CD4-positive, CD25-positive, alpha-beta regulatory T cell (primary cell): ENCODE data around the gene MORC2. TPM values are rescaled to one million over a fixed set of nuclear protein-coding genes. Genes with fewer than 3 reads are reported as not detected.

Source experiments
- ATAC-seq, 2 donors: fragments of 150-1000 bp; cut with Tn5 transposase; one replicate each; pipeline ENCODE4 v1.10.0; 2021; ENCODE audit warnings: low read depth in 2 of 2, moderate number of reproducible peaks in 2 of 2, moderate library complexity in 1 of 2
- DNase-seq, 3 donors: peaks; one replicate each; pipeline versions ENCODE4 v3.0.0 to v3.0.0-alpha.2; 2012 to 2022; ENCODE audit warnings: mixed read lengths in 1 of 3
- H3K27ac ChIP-seq: one replicate; pipeline ENCODE4 v1.7.0; 2013; ENCODE audit warnings: mild to moderate bottlenecking, low read length; ENCODE audit not compliant: insufficient read depth, poor library complexity, severe bottlenecking
- H3K27me3 ChIP-seq: one replicate; pipeline ENCODE4 v1.7.0; 2013; ENCODE audit warnings: low read length; ENCODE audit not compliant: control insufficient read depth, insufficient read depth
- H3K36me3 ChIP-seq: one replicate; pipeline ENCODE4 v1.7.0; 2013; ENCODE audit warnings: mild to moderate bottlenecking, low read length, moderate library complexity; ENCODE audit not compliant: control insufficient read depth, insufficient read depth
- H3K4me1 ChIP-seq: 2 replicates; pipeline ENCODE4 v1.7.0; 2013; ENCODE audit warnings: mild to moderate bottlenecking, low read length; ENCODE audit not compliant: insufficient read depth, control insufficient read depth, poor library complexity, severe bottlenecking
- H3K4me3 ChIP-seq: one replicate; pipeline ENCODE4 v1.7.0; 2013; ENCODE audit warnings: low read depth, mild to moderate bottlenecking, low read length, moderate library complexity
- H3K9me3 ChIP-seq, 2 experiments: 1 replicate in 1 of 2; 2 replicates in 1 of 2; pipeline ENCODE4 v1.7.0; 2013; ENCODE audit warnings: low read length in 2 of 2, mild to moderate bottlenecking in 1 of 2, moderate library complexity in 1 of 2; ENCODE audit not compliant: control insufficient read depth in 2 of 2
- H3K27ac Mint-ChIP-seq, 3 donors: one replicate each; pipeline ENCODE4 v1.8.0; 2020 to 2022; ENCODE audit warnings: mild to moderate bottlenecking in 3 of 3, mixed read lengths in 3 of 3, moderate library complexity in 2 of 3
- H3K27me3 Mint-ChIP-seq: one replicate; pipeline ENCODE4 v1.8.0; 2022; ENCODE audit warnings: mild to moderate bottlenecking, mixed read lengths
- H3K36me3 Mint-ChIP-seq: one replicate; pipeline ENCODE4 v1.8.0; 2020; ENCODE audit warnings: mixed read lengths
- H3K4me1 Mint-ChIP-seq, 4 donors: one replicate each; pipeline ENCODE4 v1.8.0; 2020 to 2022; ENCODE audit warnings: mixed read lengths in 4 of 4, mild to moderate bottlenecking in 1 of 4
- H3K4me3 Mint-ChIP-seq, 4 donors: one replicate each; pipeline ENCODE4 v1.8.0; 2020 to 2022; ENCODE audit warnings: mild to moderate bottlenecking in 4 of 4, mixed read lengths in 4 of 4, moderate library complexity in 3 of 4
- H3K9me3 Mint-ChIP-seq, 7 donors: one replicate each; pipeline ENCODE4 v1.8.0; 2020 to 2022; ENCODE audit warnings: mixed read lengths in 7 of 7, mild to moderate bottlenecking in 3 of 7, moderate library complexity in 2 of 7
- polyA plus RNA-seq, 4 donors: library from polyadenylated mRNA; unstranded; fragments of 300-500 nt; fragmentation: Illumina TruSeq; gene quantifications; one replicate each; pipeline ENCODE4 v1.2.3, GENCODE V29; 2021
- total RNA-seq: library from RNA; stranded (reverse); gene quantifications from one replicate; pipeline ENCODE4 v1.2.3, GENCODE V29; 2022

Gene MORC2
- total and polyA plus RNA-seq, 5 donors from 2014 or later = 7.6 to 39.0 (median 16.4) TPM

DNA sequence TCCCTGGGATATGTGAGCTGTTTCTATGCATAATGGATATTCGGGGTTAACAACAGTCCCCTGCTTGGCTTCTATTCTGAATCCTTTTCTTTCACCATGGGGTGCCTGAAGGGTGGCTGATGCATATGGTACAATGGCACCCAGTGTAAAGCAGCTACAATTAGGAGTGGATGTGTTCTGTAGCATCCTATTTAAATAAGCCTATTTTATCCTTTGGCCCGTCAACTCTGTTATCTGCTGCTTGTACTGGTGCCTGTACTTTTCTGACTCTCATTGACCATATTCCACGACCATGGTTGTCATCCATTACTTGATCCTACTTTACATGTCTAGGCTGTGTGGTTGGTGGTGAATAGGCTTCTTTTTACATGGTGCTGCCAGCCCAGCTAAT is 1.8 kb upstream of the MORC2 start:
- peaks cover 48% of the 10 kb centered on the region for H3K36me3 Mint-ChIP-seq
- peaks cover 12 to 61% (median 35%) of the 10 kb centered on the region in 4 donors for H3K4me1 Mint-ChIP-seq
- ATAC-seq = no peak
- peaks cover 7% of the 10 kb centered on the region for H3K27me3 Mint-ChIP-seq
- H3K27ac ChIP-seq = peak overlapping the region; percentile 90
- peaks cover 39% of the 10 kb centered on the region for H3K36me3 ChIP-seq
- peaks cover 26% of the 10 kb centered on the region for H3K4me1 ChIP-seq
- H3K4me3 Mint-ChIP-seq = peak overlapping the region; percentile 88 to 98 (median 92)
- H3K9me3 ChIP-seq = peaks cover 48 to 59% of the 10 kb centered on the region in 2 experiments
- DNase-seq = no peak
- peak overlapping the region; percentile 84 to 88 (median 87) for H3K27ac Mint-ChIP-seq
- H3K9me3 Mint-ChIP-seq = peaks cover 0 to 60% (median 24%) of the 10 kb centered on the region in 7 donors
- peak overlapping the region; percentile 89 for H3K4me3 ChIP-seq
- H3K27me3 ChIP-seq = no peaks in the 10 kb centered on the region

DNA sequence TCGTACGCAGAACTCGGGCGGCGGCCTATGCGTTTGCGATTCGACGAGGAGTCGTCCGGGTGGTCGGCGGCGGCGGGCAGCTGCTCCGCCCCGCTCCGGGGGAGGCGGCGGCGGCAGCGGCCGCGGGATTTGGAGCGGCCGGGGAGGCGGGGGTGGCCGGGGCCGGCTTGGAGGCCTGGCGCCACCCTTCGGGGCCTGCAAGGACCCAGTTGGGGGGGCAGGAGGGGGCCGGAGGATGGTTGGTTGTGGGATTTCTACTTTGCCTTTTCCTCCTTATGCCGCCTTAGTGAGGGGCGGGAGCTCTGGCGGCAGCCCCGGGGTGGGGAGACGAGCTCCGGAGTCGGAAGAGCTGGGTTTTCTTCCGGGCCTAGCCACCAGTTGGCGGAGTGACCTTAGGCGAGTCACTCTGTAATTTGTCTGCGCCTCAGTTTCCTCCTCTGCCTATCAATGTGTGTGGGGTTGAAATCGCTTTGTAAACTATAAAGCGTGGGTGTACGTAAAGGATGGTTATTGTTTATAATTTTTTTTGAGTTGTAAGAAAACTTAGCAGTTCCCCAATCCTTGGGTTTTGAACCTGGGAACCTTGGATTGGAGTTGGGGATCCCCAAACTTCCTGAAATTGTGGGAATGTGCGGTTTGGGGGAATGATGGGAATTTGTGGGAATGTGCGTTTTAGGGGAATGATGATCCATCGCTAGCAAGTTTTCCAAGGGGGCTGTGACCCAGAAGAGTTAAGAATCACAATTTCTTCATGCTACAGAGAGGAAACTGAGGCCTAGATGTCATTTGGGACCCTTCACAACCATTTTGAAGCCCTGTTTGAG is 1.2 kb upstream of the MORC2 start:
- Histone ChIP-seq H3K4me1 (peaks cover 26% of the 10 kb centered on the region), H3K36me3 (peaks cover 33% of the 10 kb centered on the region), H3K4me3 (peak overlapping the region; percentile 89), H3K27ac (peak overlapping the region; percentile 90), H3K9me3 (peaks cover 42 to 53% of the 10 kb centered on the region in 2 experiments), H3K27me3 (no peaks in the 10 kb centered on the region)
- Mint-ChIP-seq H3K27ac (peak overlapping the region; percentile 87 to 98 (median 88)), H3K27me3 (peaks cover 7% of the 10 kb centered on the region), H3K4me3 (peak overlapping the region; percentile 88 to 98 (median 92)), H3K9me3 (peaks cover 0 to 57% (median 24%) of the 10 kb centered on the region in 7 donors), H3K36me3 (peaks cover 48% of the 10 kb centered on the region), H3K4me1 (peaks cover 18 to 64% (median 40%) of the 10 kb centered on the region in 4 donors)
- DNase-seq (peak; percentile 32 to 67 (median 43)), ATAC-seq (peak; percentile 1 to 2)

GRCh38 chr22:30968924-30969531 is 454 bp upstream of the MORC2 start, which contains the start of gene TUG1:
TSS of gene TUG1 (plus strand) at chr22:30969265.
- DNase-seq = peak; percentile 97 to 99 (median 98)
- H3K9me3 Mint-ChIP-seq = peaks cover 0 to 50% (median 18%) of the 10 kb centered on the region in 7 donors
- H3K4me3 ChIP-seq = peak within 1 kb of the TSS; percentile 89
- H3K4me1 Mint-ChIP-seq = peaks cover 22 to 67% (median 45%) of the 10 kb centered on the region in 4 donors
- peaks cover 28% of the 10 kb centered on the region for H3K36me3 ChIP-seq
- peak within 1 kb of the TSS; percentile 98 for H3K27ac Mint-ChIP-seq
- peak within 1 kb of the TSS; percentile 91 to 98 (median 95) for H3K4me3 Mint-ChIP-seq
- H3K27ac ChIP-seq = peak within 1 kb of the TSS; percentile 90
- peak; percentile 93 to 94 for ATAC-seq
- peaks cover 26% of the 10 kb centered on the region for H3K4me1 ChIP-seq
- peaks cover 7% of the 10 kb centered on the region for H3K27me3 Mint-ChIP-seq
- peaks cover 45% of the 10 kb centered on the region for H3K36me3 Mint-ChIP-seq
- no peaks in the 10 kb centered on the region for H3K27me3 ChIP-seq
- H3K9me3 ChIP-seq = peaks cover 35 to 45% of the 10 kb centered on the region in 2 experiments

GRCh38 chr22:30964858-30965257 is 3.7 kb downstream of the MORC2 start:
- H3K4me3 Mint-ChIP-seq = peak overlapping the region in 1 of 4 donors; percentile 46
- ATAC-seq (no peak), DNase-seq (no peak)
- H3K27me3 ChIP-seq = no peaks in the 10 kb centered on the region
- H3K27ac ChIP-seq = no peak overlapping the region
- H3K9me3 ChIP-seq = peaks cover 0 to 9% of the 10 kb centered on the region in 2 experiments
- H3K27ac Mint-ChIP-seq = no peak overlapping the region
- H3K4me1 ChIP-seq = peaks cover 12% of the 10 kb centered on the region
- peaks cover 7% of the 10 kb centered on the region for H3K27me3 Mint-ChIP-seq
- H3K36me3 ChIP-seq = no peaks in the 10 kb centered on the region
- H3K9me3 Mint-ChIP-seq = peaks cover 0 to 15% (median 6%) of the 10 kb centered on the region in 7 donors
- H3K4me1 Mint-ChIP-seq = peaks cover 22 to 44% (median 31%) of the 10 kb centered on the region in 4 donors
- no peak overlapping the region for H3K4me3 ChIP-seq
- H3K36me3 Mint-ChIP-seq = peaks cover 19% of the 10 kb centered on the region

GRCh38 chr22:30955153-30955552 is 13.4 kb downstream of the MORC2 start:
- H3K4me1 Mint-ChIP-seq = peaks cover 14 to 70% (median 24%) of the 10 kb centered on the region in 4 donors
- Histone ChIP-seq H3K27me3 (no peaks in the 10 kb centered on the region), H3K27ac (no peak overlapping the region), H3K9me3 (no peaks in the 10 kb centered on the region), H3K4me3 (no peak overlapping the region), H3K36me3 (peaks cover 5% of the 10 kb centered on the region), H3K4me1 (no peaks in the 10 kb centered on the region)
- H3K27me3 Mint-ChIP-seq = no peaks in the 10 kb centered on the region
- H3K36me3 Mint-ChIP-seq = peaks cover 23% of the 10 kb centered on the region
- H3K27ac Mint-ChIP-seq = peak overlapping the region; percentile 44 to 77 (median 76)
- ATAC-seq (no peak), DNase-seq (peak in 1 of 3 donors; percentile 24)
- H3K9me3 Mint-ChIP-seq = no peaks in the 10 kb centered on the region
- H3K4me3 Mint-ChIP-seq = peak overlapping the region in 3 of 4 donors; percentile 41 to 78 (median 59)

DNA sequence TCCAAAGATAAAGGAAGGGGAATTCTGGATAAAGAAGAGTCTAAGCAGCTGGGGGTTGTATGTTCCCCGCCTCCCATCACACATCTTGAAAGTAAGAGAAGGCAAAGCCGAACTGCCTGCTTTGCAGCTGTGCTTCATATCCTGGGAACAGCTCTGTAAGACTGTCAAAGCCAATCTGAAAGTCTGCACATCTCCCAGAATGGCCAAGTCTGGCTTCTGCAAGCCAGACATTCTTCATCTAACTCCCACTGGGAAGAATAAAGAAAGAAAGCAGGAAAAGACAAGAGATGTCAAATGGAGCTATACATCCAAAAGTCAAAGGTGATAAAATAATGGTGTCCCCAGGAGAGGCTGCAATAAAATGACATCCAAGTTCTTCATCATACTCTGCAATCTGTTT is 15.4 kb downstream of the MORC2 start:
- peaks cover 36% of the 10 kb centered on the region for H3K36me3 Mint-ChIP-seq
- DNase-seq (no peak), ATAC-seq (no peak)
- Histone ChIP-seq H3K36me3 (peaks cover 18% of the 10 kb centered on the region), H3K4me3 (no peak overlapping the region), H3K27ac (no peak overlapping the region), H3K9me3 (no peaks in the 10 kb centered on the region), H3K27me3 (no peaks in the 10 kb centered on the region), H3K4me1 (no peaks in the 10 kb centered on the region)
- no peaks in the 10 kb centered on the region for H3K27me3 Mint-ChIP-seq
- no peaks in the 10 kb centered on the region for H3K9me3 Mint-ChIP-seq
- H3K4me3 Mint-ChIP-seq = no peak overlapping the region
- H3K27ac Mint-ChIP-seq = peak overlapping the region in 1 of 3 donors; percentile 37
- peaks cover 9 to 66% (median 27%) of the 10 kb centered on the region in 4 donors for H3K4me1 Mint-ChIP-seq

GRCh38 chr22:30949934-30950660 is 18.5 kb downstream of the MORC2 start:
- Mint-ChIP-seq H3K27ac (peak overlapping the region in 1 of 3 donors; percentile 48), H3K9me3 (no peaks in the 10 kb centered on the region), H3K36me3 (peaks cover 45% of the 10 kb centered on the region), H3K4me3 (no peak overlapping the region), H3K27me3 (no peaks in the 10 kb centered on the region), H3K4me1 (peaks cover 5 to 49% (median 20%) of the 10 kb centered on the region in 4 donors)
- ATAC-seq = no peak
- Histone ChIP-seq H3K4me3 (no peak overlapping the region), H3K27me3 (no peaks in the 10 kb centered on the region), H3K9me3 (no peaks in the 10 kb centered on the region), H3K27ac (no peak overlapping the region), H3K4me1 (no peaks in the 10 kb centered on the region), H3K36me3 (peaks cover 37% of the 10 kb centered on the region)
- no peak for DNase-seq
